22Rv1 (cell line): ENCODE data around the gene PRELID3B.

Experiments used
- H3K27ac ChIP-seq: fragments of 450-650 bp; 2 replicates; pipeline ENCODE4 v1.5.1; 2017
- ZFX ChIP-seq: fragments of 450-650 bp; IDR thresholded peaks from 2 replicates; pipeline ENCODE4 v1.6.1; 2017; ENCODE audit warnings: antibody characterized with exemption, borderline replicate concordance
- TF ChIP-seq, protein P1 (sequence below): fragments of 450-650 bp; IDR thresholded peaks from 2 replicates; pipeline ENCODE4 v1.5.1; 2017; ENCODE audit warnings: mild to moderate bottlenecking

The PRELID3B gene

DNA sequence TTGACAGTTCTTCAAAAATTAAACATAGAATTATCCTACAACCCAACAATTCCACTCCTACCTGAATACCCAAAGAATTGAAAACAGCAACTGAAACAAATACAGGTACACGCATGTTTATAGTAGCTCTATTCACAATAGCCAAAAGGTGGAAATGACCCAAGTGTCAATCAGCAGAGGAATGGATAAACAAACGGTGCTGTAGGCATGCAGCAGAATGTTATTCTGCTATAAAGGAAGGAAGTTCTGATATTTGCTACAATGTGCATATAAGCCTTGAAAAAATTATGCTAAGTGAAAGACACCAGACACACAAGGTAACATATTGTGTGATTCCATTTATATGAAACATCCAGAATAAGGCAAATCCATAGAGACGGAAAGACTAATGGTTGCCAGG, 38.5 kb upstream of the PRELID3B start:
- H3K27ac ChIP-seq: no peak overlapping the region
- TF ChIP-seq, protein P1, sequence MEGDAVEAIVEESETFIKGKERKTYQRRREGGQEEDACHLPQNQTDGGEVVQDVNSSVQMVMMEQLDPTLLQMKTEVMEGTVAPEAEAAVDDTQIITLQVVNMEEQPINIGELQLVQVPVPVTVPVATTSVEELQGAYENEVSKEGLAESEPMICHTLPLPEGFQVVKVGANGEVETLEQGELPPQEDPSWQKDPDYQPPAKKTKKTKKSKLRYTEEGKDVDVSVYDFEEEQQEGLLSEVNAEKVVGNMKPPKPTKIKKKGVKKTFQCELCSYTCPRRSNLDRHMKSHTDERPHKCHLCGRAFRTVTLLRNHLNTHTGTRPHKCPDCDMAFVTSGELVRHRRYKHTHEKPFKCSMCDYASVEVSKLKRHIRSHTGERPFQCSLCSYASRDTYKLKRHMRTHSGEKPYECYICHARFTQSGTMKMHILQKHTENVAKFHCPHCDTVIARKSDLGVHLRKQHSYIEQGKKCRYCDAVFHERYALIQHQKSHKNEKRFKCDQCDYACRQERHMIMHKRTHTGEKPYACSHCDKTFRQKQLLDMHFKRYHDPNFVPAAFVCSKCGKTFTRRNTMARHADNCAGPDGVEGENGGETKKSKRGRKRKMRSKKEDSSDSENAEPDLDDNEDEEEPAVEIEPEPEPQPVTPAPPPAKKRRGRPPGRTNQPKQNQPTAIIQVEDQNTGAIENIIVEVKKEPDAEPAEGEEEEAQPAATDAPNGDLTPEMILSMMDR: no peak
- no peak for TF ChIP-seq ZFX

GRCh38 chr20:59078231-59078630, 35.6 kb upstream of the PRELID3B start:
- H3K27ac ChIP-seq: no peak overlapping the region
- TF ChIP-seq ZFX: no peak
- TF ChIP-seq, protein P1: no peak

- no peak for TF ChIP-seq ZFX
- TF ChIP-seq, protein P1: no peak
- H3K27ac ChIP-seq: no peak overlapping the region
These were observed 35.1 kb upstream of the PRELID3B start for GRCh38 chr20:59077705-59078104.

DNA sequence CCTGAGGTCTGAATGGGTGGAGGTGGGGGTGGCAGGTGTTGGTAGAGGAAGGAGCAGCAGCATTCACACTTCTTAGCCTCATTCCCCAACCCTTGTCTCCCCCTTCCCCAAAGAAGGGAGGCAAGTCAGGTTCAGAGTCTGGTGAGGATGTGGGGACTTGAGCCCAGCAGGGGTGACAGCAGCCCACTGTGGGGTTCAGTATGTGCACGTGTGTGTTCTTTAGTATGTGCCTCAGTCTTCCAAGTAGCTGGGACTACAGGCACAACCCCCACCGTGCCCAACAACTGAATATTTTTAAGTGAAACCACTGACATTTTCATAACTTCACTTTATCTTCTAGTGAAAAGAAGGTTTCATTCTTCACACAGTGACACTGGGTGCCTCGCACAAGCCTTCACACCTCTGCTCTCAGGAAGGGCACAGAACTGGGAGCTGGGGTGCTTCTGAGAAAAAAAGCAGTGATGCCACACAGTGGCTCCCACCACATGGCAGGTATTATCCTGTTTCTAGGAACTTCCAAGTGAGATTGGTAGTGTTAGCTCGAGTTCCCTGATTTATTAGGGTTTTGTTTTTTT, 33.4 kb upstream of the PRELID3B start:
- no peak for TF ChIP-seq ZFX
- TF ChIP-seq, protein P1: no peak
- no peak overlapping the region for H3K27ac ChIP-seq

DNA sequence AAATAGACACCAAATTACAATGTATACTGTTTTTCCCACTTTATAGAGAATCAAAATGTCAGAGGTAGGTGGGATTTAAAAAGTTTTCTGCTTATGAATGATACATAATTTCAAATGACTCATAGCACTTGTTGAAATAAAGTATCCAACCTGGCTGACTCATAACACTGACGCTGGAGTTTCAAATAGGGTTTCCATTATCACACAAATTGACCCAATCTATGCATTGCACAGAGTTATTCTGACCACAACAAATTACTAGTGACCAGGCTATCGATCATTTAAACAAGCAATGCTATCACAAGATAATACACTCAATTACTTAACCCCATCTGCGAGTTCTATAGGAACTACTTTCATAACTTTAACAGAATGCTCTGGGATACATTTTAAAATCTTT, 31.9 kb upstream of the PRELID3B start:
- no peak overlapping the region for H3K27ac ChIP-seq
- TF ChIP-seq, protein P1: no peak
- no peak for TF ChIP-seq ZFX

GRCh38 chr20:59073582-59073981, 31.0 kb upstream of the PRELID3B start:
- no peak overlapping the region for H3K27ac ChIP-seq
- TF ChIP-seq ZFX: no peak
- TF ChIP-seq, protein P1: no peak

DNA sequence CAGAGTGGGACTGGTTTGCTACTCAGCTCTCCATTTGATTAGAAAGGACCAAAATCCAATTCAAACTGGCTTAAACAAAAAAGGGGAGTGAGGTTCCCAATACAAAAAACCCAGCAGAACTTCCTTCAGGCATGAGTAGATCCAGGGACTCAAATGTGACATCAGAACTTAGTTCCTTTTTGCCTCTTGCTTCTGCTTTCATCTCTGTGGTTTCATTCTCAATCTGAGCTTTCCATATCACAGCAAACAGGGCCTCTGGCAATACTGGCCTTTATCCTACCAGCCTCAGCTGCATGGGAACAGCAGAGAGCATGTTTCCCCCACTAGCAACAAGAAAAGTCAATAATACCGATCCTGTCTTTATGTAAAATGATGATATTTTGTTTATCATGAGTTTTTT, 28.6 kb upstream of the PRELID3B start:
- TF ChIP-seq, protein P1: no peak
- TF ChIP-seq ZFX: no peak
- no peak overlapping the region for H3K27ac ChIP-seq
